GM19328 (cell line): ENCODE measurements around the gene ROBO1.

Experiments used
- ATAC-seq: cut with Tn5 transposase; IDR thresholded peaks from one replicate; pipeline ENCODE4 v1.9.1; 2021; ENCODE audit warnings: mild to moderate bottlenecking, moderate library complexity; ENCODE audit not compliant: unreplicated experiment

ROBO1 gene

GRCh38 chr3:79672075-79672474 lies 95.7 kb downstream of the ROBO1 start:
- ATAC-seq: no peak

GRCh38 chr3:79670178-79670577 lies 97.6 kb downstream of the ROBO1 start:
- no peak for ATAC-seq

GRCh38 chr3:79664455-79664854 lies 103.3 kb downstream of the ROBO1 start:
- no peak for ATAC-seq

- ATAC-seq: no peak
These were observed 105.9 kb downstream of the ROBO1 start for GRCh38 chr3:79661896-79662295.

- ATAC-seq: no peak
These were observed 110.7 kb downstream of the ROBO1 start for GRCh38 chr3:79657076-79657475.

GRCh38 chr3:79654019-79654418 lies 113.8 kb downstream of the ROBO1 start:
- no peak for ATAC-seq

GRCh38 chr3:79653266-79653830 lies 114.5 kb downstream of the ROBO1 start:
- ATAC-seq: no peak

- no peak for ATAC-seq
These were observed 116.2 kb downstream of the ROBO1 start for GRCh38 chr3:79651536-79652065.

GRCh38 chr3:79639855-79640254 lies 127.9 kb downstream of the ROBO1 start:
- ATAC-seq: no peak

- ATAC-seq: no peak
These were observed 131.4 kb downstream of the ROBO1 start for GRCh38 chr3:79636372-79636771.

- ATAC-seq: no peak
These were observed 135.0 kb downstream of the ROBO1 start for GRCh38 chr3:79632842-79633241.

GRCh38 chr3:79618883-79619282 lies 148.9 kb downstream of the ROBO1 start:
- no peak for ATAC-seq

GRCh38 chr3:79606414-79606813 lies 161.4 kb downstream of the ROBO1 start:
- no peak for ATAC-seq

- ATAC-seq: no peak
These were observed 163.1 kb downstream of the ROBO1 start for GRCh38 chr3:79604681-79605080.

- no peak for ATAC-seq
These were observed 165.4 kb downstream of the ROBO1 start for GRCh38 chr3:79602385-79602784.

GRCh38 chr3:79598594-79598993 lies 169.2 kb downstream of the ROBO1 start:
- no peak for ATAC-seq

GRCh38 chr3:79597709-79598108 lies 170.1 kb downstream of the ROBO1 start:
- no peak for ATAC-seq

GRCh38 chr3:79587150-79587549 lies 180.6 kb downstream of the ROBO1 start:
- no peak for ATAC-seq

- ATAC-seq: no peak
These were observed 181.6 kb downstream of the ROBO1 start for GRCh38 chr3:79586232-79586631.

- ATAC-seq: no peak
These were observed 194.9 kb downstream of the ROBO1 start for GRCh38 chr3:79572930-79573329.

GRCh38 chr3:79568938-79569337 lies 198.9 kb downstream of the ROBO1 start:
- no peak for ATAC-seq

GRCh38 chr3:79564192-79564591 lies 203.6 kb downstream of the ROBO1 start:
- ATAC-seq: no peak

- no peak for ATAC-seq
These were observed 207.1 kb downstream of the ROBO1 start for GRCh38 chr3:79560698-79561097.
